ENCODE data around the gene RAPGEF1. TPM values are rescaled to one million over a fixed set of nuclear protein-coding genes. Genes with fewer than 3 reads are reported as not detected.
A peak's percentile ranks its signal among the peaks of the same experiment; 100 is the strongest.
"Not testable (repeated sequence)": the region's sequence is repeated elsewhere in the genome, so short reads cannot be mapped to it uniquely, and the experiment has no call there.

Gene RAPGEF1
- total and polyA plus RNA-seq, 10 donors, result 16.9 to 137 (median 104) TPM

DNA sequence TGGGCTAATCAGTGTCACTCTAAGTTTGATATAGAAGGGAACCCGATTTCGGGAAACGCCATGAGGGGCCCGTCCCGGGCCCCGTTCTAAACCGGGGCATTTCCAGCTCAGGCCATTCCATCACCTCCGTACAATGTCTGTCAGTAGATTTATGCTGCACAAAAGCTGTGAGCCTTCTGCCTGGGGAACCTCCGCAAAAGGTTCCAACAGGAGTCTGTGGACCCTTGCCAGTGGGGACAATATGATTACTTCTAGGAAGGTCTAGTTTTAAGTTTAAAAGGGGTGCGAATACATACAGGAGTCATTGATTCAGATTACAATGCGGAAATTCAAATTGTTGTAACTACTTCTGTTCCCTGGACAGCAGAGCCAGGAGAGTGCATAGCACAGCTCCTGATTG, 57.6 kb downstream of the RAPGEF1 start:
- 33 to 43% (median 42%) methylated on average over 11 of the region's 11 CpGs for WGBS, 5 donors
- no peak for DNase-seq
- intact Hi-C loops (cut with DNase I; ENCODE audit: low total_unique reads), result no loop called here
- Histone ChIP-seq H3K4me1 (peaks cover 28 to 93% (median 59%) of the 10 kb centered on the region in 6 donors), H3K27ac (peak overlapping the region in 7 of 8 donors; percentile 35 to 62 (median 51)), H3K4me3 (peak overlapping the region in 3 of 8 donors; percentile 3 to 16 (median 5)), H3K27me3 (replicated peaks in 1 of 7) (no peaks in the 10 kb centered on the region), H3K36me3 (no peaks in the 10 kb centered on the region), H3K9me3 (no peaks in the 10 kb centered on the region)
- TF ChIP-seq, protein P1, sequence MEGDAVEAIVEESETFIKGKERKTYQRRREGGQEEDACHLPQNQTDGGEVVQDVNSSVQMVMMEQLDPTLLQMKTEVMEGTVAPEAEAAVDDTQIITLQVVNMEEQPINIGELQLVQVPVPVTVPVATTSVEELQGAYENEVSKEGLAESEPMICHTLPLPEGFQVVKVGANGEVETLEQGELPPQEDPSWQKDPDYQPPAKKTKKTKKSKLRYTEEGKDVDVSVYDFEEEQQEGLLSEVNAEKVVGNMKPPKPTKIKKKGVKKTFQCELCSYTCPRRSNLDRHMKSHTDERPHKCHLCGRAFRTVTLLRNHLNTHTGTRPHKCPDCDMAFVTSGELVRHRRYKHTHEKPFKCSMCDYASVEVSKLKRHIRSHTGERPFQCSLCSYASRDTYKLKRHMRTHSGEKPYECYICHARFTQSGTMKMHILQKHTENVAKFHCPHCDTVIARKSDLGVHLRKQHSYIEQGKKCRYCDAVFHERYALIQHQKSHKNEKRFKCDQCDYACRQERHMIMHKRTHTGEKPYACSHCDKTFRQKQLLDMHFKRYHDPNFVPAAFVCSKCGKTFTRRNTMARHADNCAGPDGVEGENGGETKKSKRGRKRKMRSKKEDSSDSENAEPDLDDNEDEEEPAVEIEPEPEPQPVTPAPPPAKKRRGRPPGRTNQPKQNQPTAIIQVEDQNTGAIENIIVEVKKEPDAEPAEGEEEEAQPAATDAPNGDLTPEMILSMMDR (IDR thresholded peaks at IDR 0.05 in 8 of 11, conservative IDR thresholded peaks at IDR 0.05 in 3 of 11), result no peak
- TF ChIP-seq POLR2A (IDR thresholded peaks at IDR 0.05), result no peak
- no peak for TF ChIP-seq POLR2AphosphoS5 (IDR thresholded peaks at IDR 0.05)

DNA sequence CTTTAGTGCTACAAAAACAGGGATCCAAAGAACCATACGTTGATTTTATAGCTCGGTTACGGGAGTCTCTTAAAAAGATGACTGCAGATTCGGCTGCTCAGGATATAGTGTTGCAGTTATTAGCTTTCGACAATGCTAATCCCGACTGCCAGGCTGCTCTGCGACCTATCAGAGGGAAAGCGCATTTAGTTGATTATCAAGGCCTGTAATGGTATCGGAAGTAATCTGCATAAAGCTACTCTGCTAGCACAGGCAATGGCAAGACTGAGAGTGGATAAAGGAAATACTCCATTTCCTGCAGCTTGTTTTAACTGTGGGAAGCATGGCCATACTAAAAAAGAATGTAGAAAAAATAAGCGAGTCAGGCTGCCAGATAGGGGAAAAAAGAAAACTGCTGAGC, 58.0 kb downstream of the RAPGEF1 start:
- Histone ChIP-seq H3K27ac (peak overlapping the region in 7 of 8 donors; percentile 35 to 62 (median 51)), H3K4me3 (peak overlapping the region in 3 of 8 donors; percentile 3 to 16 (median 5)), H3K4me1 (peaks cover 33 to 93% (median 63%) of the 10 kb centered on the region in 6 donors)
- H3K9me3 ChIP-seq; intact Hi-C loops (cut with DNase I; ENCODE audit: low total_unique reads); DNase-seq; H3K27me3 ChIP-seq (replicated peaks in 1 of 7); H3K36me3 ChIP-seq: not testable (repeated sequence)
- WGBS, 5 donors, result 53 to 68% (median 55%) methylated on average over 10 of the region's 10 CpGs

DNA sequence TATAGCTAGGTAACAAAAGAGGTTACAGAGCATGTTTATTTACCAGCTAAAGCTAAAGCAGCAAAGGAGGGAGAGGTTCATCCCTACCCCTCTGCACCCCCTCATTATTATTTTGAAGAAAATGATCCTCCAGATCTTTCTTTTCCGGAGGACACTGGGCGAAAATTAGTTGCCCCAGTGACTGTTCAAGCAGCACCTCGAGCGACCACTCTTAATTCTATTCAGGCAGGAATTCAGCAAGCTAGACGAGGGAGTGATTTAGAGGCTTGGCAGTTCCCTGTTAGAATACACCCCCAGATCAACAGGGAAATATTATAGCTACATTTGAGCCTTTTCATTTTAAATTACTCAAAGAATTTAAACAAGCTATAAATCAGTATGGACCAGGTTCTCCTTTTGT, 58.8 kb downstream of the RAPGEF1 start:
- DNase-seq; intact Hi-C loops (cut with DNase I; ENCODE audit: low total_unique reads); H3K4me3 ChIP-seq; H3K9me3 ChIP-seq; H3K36me3 ChIP-seq; H3K27me3 ChIP-seq (replicated peaks in 1 of 7): not testable (repeated sequence)
- Histone ChIP-seq H3K27ac (peak overlapping the region in 2 of 8 donors; percentile 2 to 95), H3K4me1 (peaks cover 38 to 93% (median 66%) of the 10 kb centered on the region in 6 donors)
- 90 to 92% (median 92%) methylated on average over 5 of the region's 5 CpGs for WGBS, 5 donors

DNA sequence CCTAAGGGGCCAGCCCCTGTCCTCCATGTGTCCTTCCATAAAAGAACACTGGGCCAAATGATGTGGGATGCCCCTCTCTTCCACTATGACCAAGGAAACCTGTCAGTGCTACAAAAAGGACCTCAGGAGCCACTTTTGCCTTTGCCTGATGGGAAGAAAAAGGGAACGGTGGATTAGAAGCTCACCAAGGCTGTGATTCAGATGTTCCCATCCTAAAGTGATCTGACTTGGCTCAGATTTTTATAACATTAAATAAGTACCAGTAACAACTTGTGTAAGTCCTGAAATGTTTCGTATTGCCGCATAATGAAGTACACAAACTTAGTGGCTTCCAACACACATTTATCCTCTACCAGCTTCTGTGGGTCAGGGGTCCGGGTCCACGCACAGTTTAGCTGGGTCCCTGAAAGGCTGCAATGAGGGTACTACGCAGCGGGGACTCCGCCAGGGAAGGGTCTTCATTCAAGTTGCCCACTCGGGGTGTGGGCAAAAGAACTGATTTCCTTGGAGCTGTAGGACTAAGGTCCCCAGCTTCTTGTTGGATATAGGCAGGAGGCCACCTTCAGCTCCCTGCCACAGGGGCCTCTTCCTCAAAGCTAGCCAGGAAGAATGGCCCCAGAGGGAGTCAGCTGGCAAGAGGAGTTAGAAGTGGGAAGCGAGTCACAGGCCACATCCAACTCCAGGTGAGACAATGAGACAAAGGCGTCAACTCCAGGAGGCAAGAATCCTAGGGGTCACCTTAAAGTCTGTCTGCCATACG, 60.4 kb downstream of the RAPGEF1 start:
- Histone ChIP-seq H3K4me3 (no peak overlapping the region), H3K27me3 (replicated peaks in 1 of 7) (no peaks in the 10 kb centered on the region), H3K4me1 (peaks cover 49 to 93% (median 78%) of the 10 kb centered on the region in 6 donors), H3K36me3 (no peaks in the 10 kb centered on the region), H3K27ac (peak overlapping the region; percentile 62 to 95 (median 86)), H3K9me3 (no peaks in the 10 kb centered on the region)
- no peak for DNase-seq
- intact Hi-C loops (cut with DNase I; ENCODE audit: low total_unique reads), result loop anchor here (10.0 kb wide), 1 partner anchor 55 kb away; no protein-coding TSS in a partner anchor
- no peak for TF ChIP-seq POLR2A (IDR thresholded peaks at IDR 0.05)
- TF ChIP-seq, protein P1 (IDR thresholded peaks at IDR 0.05 in 8 of 11, conservative IDR thresholded peaks at IDR 0.05 in 3 of 11), result no peak
- no peak for TF ChIP-seq POLR2AphosphoS5 (IDR thresholded peaks at IDR 0.05)
- WGBS, 5 donors, result 91 to 97% (median 96%) methylated on average over 11 to 12 of the region's 12 CpGs

DNA sequence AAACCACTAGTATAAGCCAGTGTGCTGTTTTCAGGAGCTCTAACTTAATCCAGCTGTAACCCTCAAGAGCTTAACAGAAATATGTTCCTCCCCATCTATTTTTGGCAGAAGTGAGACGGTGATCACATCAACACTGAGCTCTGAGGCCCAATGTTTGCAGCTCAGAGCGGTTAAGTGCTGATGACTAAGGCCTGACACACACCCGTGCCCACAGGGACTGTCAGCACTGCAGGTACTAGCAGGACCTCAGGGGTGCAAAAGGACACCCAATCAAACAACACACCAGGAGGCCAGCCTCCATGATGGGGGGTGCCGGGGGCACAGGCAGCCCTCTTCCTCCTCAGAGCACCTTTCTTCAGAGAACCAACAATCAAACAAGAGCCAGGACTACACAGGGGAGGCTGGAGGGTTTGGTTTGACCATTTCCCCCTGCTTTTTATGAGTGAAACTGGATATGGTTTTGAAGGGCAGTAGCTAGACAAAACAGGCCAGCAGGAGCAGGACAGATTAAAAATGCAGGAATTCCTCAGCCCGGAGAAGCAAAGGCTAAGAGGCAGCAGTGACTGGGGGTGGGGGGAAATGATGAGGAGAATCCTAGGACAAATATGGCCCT, 61.3 kb downstream of the RAPGEF1 start:
- 40 to 51% (median 42%) methylated on average over 5 of the region's 5 CpGs for WGBS, 5 donors
- peak overlapping the region; percentile 62 to 95 (median 86) for H3K27ac ChIP-seq
- intact Hi-C loops (cut with DNase I; ENCODE audit: low total_unique reads), result loop anchor here (10.0 kb wide), 1 partner anchor 56 kb away; no protein-coding TSS in a partner anchor
- TF ChIP-seq POLR2A (IDR thresholded peaks at IDR 0.05) (peak in 2 of 3 donors; percentile 37 to 47), POLR2AphosphoS5 (IDR thresholded peaks at IDR 0.05) (peak; percentile 41 to 94 (median 83))
- TF ChIP-seq, protein P1 (IDR thresholded peaks at IDR 0.05 in 8 of 11, conservative IDR thresholded peaks at IDR 0.05 in 3 of 11), result peak in 1 of 11 experiments; percentile 7
- peak; percentile 91 for DNase-seq
- H3K4me1 ChIP-seq, result peaks cover 49 to 96% (median 86%) of the 10 kb centered on the region in 6 donors
- no peaks in the 10 kb centered on the region for H3K27me3 ChIP-seq (replicated peaks in 1 of 7)
- H3K36me3 ChIP-seq, result no peaks in the 10 kb centered on the region
- H3K4me3 ChIP-seq, result no peak overlapping the region
- no peaks in the 10 kb centered on the region for H3K9me3 ChIP-seq

Measured in spleen (tissue), 11 donors.